ENCODE measurements around the gene NFIA.

Gene NFIA

DNA sequence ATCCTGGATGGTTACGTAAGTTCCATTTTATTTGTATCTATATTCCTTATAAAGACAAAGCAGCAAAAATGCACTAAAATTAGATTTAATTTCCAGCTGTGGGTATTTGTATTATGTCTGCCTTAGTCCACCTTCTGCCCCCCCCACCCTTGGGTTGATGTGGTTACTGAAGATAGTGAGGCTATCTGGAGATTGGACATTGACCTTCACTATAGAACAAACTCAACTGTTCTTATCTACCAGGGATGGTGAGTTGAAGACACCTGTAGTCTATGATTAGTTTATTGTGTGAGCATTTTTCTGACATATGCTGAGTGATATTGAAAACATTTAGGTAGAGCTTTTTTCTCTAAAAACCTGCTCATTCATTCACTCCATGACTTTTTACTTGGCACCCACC, 122.2 kb downstream of the NFIA start:
- CTCF ChIA-PET: no interaction called here
- Histone ChIP-seq H3K9me3 (ENCODE audit: control insufficient read depth, insufficient read depth, low read depth, low read length) (no peaks in the 10 kb centered on the region), H3K36me3 (ENCODE audit: control insufficient read depth in 2 of 2, insufficient read depth in 1 of 2, low read length in 2 of 2) (no peaks in the 10 kb centered on the region), H3K27ac (ENCODE audit: extremely low read depth, low read depth, low read length) (no peak overlapping the region), H3K4me1 (ENCODE audit: control insufficient read depth, insufficient read depth, low read length) (peaks cover 8% of the 10 kb centered on the region; the same call in 1 of the 2 replicates), H3K4me3 (ENCODE audit: low read depth, low read length) (no peak overlapping the region)
- POLR2A ChIA-PET: no interaction called here
- TF ChIP-seq KLF1 (tag by site-specific recombination; IDR thresholded peaks at IDR 0.05): no peak
- no peak for TF ChIP-seq ZNF292 (tag by site-specific recombination; IDR thresholded peaks at IDR 0.05; ENCODE audit: borderline replicate concordance, low read depth)
- TF ChIP-seq EGR2 (tag by site-specific recombination; IDR thresholded peaks at IDR 0.05; ENCODE audit: low read depth): no peak
- TF ChIP-seq, protein P1, sequence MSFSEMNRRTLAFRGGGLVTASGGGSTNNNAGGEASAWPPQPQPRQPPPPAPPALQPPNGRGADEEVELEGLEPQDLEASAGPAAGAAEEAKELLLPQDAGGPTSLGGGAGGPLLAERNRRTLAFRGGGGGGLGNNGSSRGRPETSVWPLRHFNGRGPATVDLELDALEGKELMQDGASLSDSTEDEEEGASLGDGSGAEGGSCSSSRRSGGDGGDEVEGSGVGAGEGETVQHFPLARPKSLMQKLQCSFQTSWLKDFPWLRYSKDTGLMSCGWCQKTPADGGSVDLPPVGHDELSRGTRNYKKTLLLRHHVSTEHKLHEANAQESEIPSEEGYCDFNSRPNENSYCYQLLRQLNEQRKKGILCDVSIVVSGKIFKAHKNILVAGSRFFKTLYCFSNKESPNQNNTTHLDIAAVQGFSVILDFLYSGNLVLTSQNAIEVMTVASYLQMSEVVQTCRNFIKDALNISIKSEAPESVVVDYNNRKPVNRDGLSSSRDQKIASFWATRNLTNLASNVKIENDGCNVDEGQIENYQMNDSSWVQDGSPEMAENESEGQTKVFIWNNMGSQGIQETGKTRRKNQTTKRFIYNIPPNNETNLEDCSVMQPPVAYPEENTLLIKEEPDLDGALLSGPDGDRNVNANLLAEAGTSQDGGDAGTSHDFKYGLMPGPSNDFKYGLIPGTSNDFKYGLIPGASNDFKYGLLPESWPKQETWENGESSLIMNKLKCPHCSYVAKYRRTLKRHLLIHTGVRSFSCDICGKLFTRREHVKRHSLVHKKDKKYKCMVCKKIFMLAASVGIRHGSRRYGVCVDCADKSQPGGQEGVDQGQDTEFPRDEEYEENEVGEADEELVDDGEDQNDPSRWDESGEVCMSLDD (tag by site-specific recombination; IDR thresholded peaks at IDR 0.05): no peak
- TF ChIP-seq ZNF2 (tag by site-specific recombination; IDR thresholded peaks at IDR 0.05): no peak

DNA sequence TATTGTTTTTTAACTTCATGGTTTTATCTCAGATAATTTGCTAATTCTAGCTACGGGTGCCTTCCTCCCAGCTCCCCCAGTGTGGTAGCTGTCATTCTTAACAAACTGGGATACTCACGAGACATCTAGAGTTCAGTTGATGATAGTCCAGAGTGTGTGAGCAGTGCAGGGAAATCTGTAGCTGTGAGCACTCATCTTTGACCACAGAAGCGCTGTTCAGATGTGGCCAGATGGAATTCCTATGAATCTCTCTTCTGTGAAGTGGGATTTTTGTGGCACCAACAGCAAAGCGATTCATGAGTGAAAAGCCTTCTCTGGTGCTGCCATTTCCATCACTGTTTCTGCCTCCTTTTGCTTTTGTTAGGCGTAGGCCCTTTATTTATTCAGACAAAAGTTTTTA, 125.1 kb downstream of the NFIA start:
- H3K4me3 ChIP-seq (ENCODE audit: low read depth, low read length): no peak overlapping the region
- ChIA-PET CTCF (interaction anchor here (1.3 kb wide), 1 partner anchor 159 kb away, joined by 5 read pairs; no protein-coding TSS in a partner anchor), POLR2A (no interaction called here)
- TF ChIP-seq GLIS1 (tag by site-specific recombination; IDR thresholded peaks at IDR 0.05): no peak
- TF ChIP-seq, protein P2, sequence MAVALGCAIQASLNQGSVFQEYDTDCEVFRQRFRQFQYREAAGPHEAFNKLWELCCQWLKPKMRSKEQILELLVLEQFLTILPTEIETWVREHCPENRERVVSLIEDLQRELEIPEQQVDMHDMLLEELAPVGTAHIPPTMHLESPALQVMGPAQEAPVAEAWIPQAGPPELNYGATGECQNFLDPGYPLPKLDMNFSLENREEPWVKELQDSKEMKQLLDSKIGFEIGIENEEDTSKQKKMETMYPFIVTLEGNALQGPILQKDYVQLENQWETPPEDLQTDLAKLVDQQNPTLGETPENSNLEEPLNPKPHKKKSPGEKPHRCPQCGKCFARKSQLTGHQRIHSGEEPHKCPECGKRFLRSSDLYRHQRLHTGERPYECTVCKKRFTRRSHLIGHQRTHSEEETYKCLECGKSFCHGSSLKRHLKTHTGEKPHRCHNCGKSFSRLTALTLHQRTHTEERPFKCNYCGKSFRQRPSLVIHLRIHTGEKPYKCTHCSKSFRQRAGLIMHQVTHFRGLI (tag by site-specific recombination; IDR thresholded peaks at IDR 0.05): no peak
- TF ChIP-seq SCRT1 (tag by site-specific recombination; IDR thresholded peaks at IDR 0.05; ENCODE audit: borderline replicate concordance): no peak
- TF ChIP-seq ZFP41 (tag by site-specific recombination; IDR thresholded peaks at IDR 0.05; ENCODE audit: borderline replicate concordance): no peak
- TF ChIP-seq, protein P3, sequence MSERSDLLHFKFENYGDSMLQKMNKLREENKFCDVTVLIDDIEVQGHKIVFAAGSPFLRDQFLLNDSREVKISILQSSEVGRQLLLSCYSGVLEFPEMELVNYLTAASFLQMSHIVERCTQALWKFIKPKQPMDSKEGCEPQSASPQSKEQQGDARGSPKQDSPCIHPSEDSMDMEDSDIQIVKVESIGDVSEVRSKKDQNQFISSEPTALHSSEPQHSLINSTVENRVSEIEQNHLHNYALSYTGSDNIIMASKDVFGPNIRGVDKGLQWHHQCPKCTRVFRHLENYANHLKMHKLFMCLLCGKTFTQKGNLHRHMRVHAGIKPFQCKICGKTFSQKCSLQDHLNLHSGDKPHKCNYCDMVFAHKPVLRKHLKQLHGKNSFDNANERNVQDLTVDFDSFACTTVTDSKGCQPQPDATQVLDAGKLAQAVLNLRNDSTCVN (tag by site-specific recombination; optimal IDR thresholded peaks at IDR 0.05): no peak
- no peak for TF ChIP-seq ZNF610 (tag by site-specific recombination; IDR thresholded peaks at IDR 0.05; ENCODE audit: borderline replicate concordance)
- TF ChIP-seq, protein P4, sequence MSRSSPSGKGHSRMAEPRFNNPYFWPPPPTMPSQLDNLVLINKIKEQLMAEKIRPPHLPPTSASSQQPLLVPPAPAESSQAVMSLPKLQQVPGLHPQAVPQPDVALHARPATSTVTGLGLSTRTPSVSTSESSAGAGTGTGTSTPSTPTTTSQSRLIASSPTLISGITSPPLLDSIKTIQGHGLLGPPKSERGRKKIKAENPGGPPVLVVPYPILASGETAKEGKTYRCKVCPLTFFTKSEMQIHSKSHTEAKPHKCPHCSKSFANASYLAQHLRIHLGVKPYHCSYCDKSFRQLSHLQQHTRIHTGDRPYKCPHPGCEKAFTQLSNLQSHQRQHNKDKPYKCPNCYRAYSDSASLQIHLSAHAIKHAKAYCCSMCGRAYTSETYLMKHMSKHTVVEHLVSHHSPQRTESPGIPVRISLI (tag by site-specific recombination; IDR thresholded peaks at IDR 0.05): no peak
- no peak for TF ChIP-seq ZNF621 (tag by site-specific recombination; IDR thresholded peaks at IDR 0.05)
- no peak for TF ChIP-seq YY1 (tag by site-specific recombination; IDR thresholded peaks at IDR 0.05)
- TF ChIP-seq ZNF324 (tag by site-specific recombination; IDR thresholded peaks at IDR 0.05): no peak
- TF ChIP-seq HOXA7 (CRISPR knock-in tag; IDR thresholded peaks at IDR 0.05; ENCODE audit: borderline replicate concordance): no peak
- no peak for TF ChIP-seq WT1 (tag by site-specific recombination; IDR thresholded peaks at IDR 0.05)
- H3K36me3 ChIP-seq (ENCODE audit: control insufficient read depth in 2 of 2, insufficient read depth in 1 of 2, low read length in 2 of 2): no peaks in the 10 kb centered on the region
- no peaks in the 10 kb centered on the region for H3K4me1 ChIP-seq (ENCODE audit: control insufficient read depth, insufficient read depth, low read length)
- H3K9me3 ChIP-seq (ENCODE audit: control insufficient read depth, insufficient read depth, low read depth, low read length): no peaks in the 10 kb centered on the region
- H3K27ac ChIP-seq (ENCODE audit: extremely low read depth, low read depth, low read length): no peak overlapping the region

Data from HEK293 (cell line).